Endothelial cell of umbilical vein (primary cell): ENCODE measurements around the gene RNF126. TPM values are rescaled to one million over a fixed set of nuclear protein-coding genes. Genes with fewer than 3 reads are reported as not detected.

Experiments used
- BruUV-seq: library from RNA; stranded (reverse); fragments of 400-500 nt; replicated peaks from 2 replicates; lab custom pipeline; 2021; lab: Mats Ljungman, UMichigan
- CTCF ChIA-PET: fragments of 300-600, 350-600 bp; sonication (Branson Sonifier 250); formaldehyde crosslinking; loops from one replicate; lab custom pipeline; 2021; ENCODE audit warnings: antibody characterized with exemption, inconsistent platforms; lab: Charles Lee
- POLR2A ChIA-PET: fragments of 300-600, 350-600 bp; sonication (Branson Sonifier 250); formaldehyde crosslinking; loops from one replicate; lab custom pipeline; 2021; ENCODE audit warnings: antibody characterized with exemption, inconsistent platforms; lab: Charles Lee
- DNase-seq: peaks from one replicate; pipeline ENCODE4 v3.0.0-alpha.2; 2011; ENCODE audit warnings: low read depth, low spot score
- FAIRE-seq: peaks from 2 replicates; lab custom pipeline; 2011; peaks lifted over from hg19 to GRCh38; lab: Jason Lieb, UNC
- H2AFZ ChIP-seq: 2 replicates; pipeline ENCODE4 v1.6.0; 2012; ENCODE audit warnings: low read depth, low read length, control low read depth, inconsistent platforms
- H3K27ac ChIP-seq: 2 replicates; pipeline ENCODE4 v1.5.1; 2011; ENCODE audit warnings: low read depth, mild to moderate bottlenecking, control low read depth, low read length, moderate library complexity; ENCODE audit not compliant: insufficient read depth
- H3K27me3 ChIP-seq, 2 experiments: 2 replicates each; pipeline versions ENCODE4 v1.6.0 to v1.6.1; 2011; ENCODE audit warnings: low read length in 2 of 2, mixed read lengths in 1 of 2; ENCODE audit not compliant: control insufficient read depth in 2 of 2, insufficient read depth in 2 of 2
- H3K36me3 ChIP-seq, 2 experiments: 2 replicates in 1 of 2; 3 replicates in 1 of 2; pipeline ENCODE4 v1.5.1; 2011; ENCODE audit warnings: low read length in 2 of 2, mild to moderate bottlenecking in 1 of 2, moderate library complexity in 1 of 2; ENCODE audit not compliant: control insufficient read depth in 2 of 2, insufficient read depth in 2 of 2; ENCODE audit errors: extremely low read depth in 1 of 2
- H3K4me1 ChIP-seq: 3 replicates; pipeline ENCODE4 v1.5.1; 2011; ENCODE audit warnings: mild to moderate bottlenecking, low read length; ENCODE audit not compliant: control insufficient read depth, insufficient read depth; ENCODE audit errors: extremely low read depth
- H3K4me2 ChIP-seq: 2 replicates; pipeline ENCODE4 v1.6.1; 2011; ENCODE audit warnings: low read length, control low read depth, mixed read lengths; ENCODE audit not compliant: insufficient read depth
- H3K4me3 ChIP-seq, 3 experiments: fragments of 200-600 bp in 1 of 3; sonication (generic), shearing (Covaris generic) in 1 of 3; replicated peaks in 1 of 3; 2 replicates each; pipeline ENCODE4 v1.5.1; 2011 to 2016; ENCODE audit warnings: control low read depth in 3 of 3, low read length in 3 of 3, mild to moderate bottlenecking in 2 of 3, inconsistent platforms in 1 of 3, low read depth in 1 of 3, moderate library complexity in 1 of 3; ENCODE audit not compliant: insufficient read depth in 1 of 3
- H3K79me2 ChIP-seq: 2 replicates; pipeline ENCODE4 v1.6.0; 2012; ENCODE audit warnings: low read length, inconsistent platforms; ENCODE audit not compliant: control insufficient read depth, insufficient read depth
- H3K9ac ChIP-seq: replicated peaks from 2 replicates; pipeline ENCODE3; 2011; ENCODE audit warnings: low read length, control low read depth; ENCODE audit not compliant: insufficient read depth; ENCODE audit errors: extremely low read depth
- H3K9me1 ChIP-seq: replicated peaks from 3 replicates; pipeline ENCODE4 v1.6.0; 2011; ENCODE audit warnings: mild to moderate bottlenecking, low read length; ENCODE audit not compliant: control insufficient read depth, insufficient read depth; ENCODE audit errors: extremely low read depth
- H3K9me3 ChIP-seq: replicated peaks from 2 replicates; pipeline ENCODE4 v1.5.1; 2012; ENCODE audit warnings: low read length, inconsistent platforms; ENCODE audit not compliant: control insufficient read depth, insufficient read depth
- H4K20me1 ChIP-seq: replicated peaks from 2 replicates; pipeline ENCODE3; 2011; ENCODE audit warnings: mild to moderate bottlenecking, low read length; ENCODE audit not compliant: control insufficient read depth, insufficient read depth; ENCODE audit errors: extremely low read depth
- CTCF ChIP-seq, 2 donors: IDR thresholded peaks; 1 replicate in 1 of 2; 2 replicates in 1 of 2; pipeline ENCODE4 v1.5.1; 2011; ENCODE audit warnings: low read length in 2 of 2, mild to moderate bottlenecking in 2 of 2, moderate library complexity in 2 of 2, control low read depth in 1 of 2, inconsistent platforms in 1 of 2, low read depth in 1 of 2; ENCODE audit not compliant: insufficient read depth in 1 of 2; ENCODE audit errors: extremely low read depth in 1 of 2
- EZH2 ChIP-seq: IDR thresholded peaks from 2 replicates; pipeline ENCODE4 v1.6.1; 2012; ENCODE audit warnings: borderline replicate concordance, low read depth, mild to moderate bottlenecking, moderate library complexity, low read length, inconsistent platforms; ENCODE audit not compliant: severe bottlenecking
- FOS ChIP-seq: IDR thresholded peaks from 2 replicates; pipeline ENCODE4 v1.6.1; 2011; ENCODE audit warnings: mild to moderate bottlenecking, low read length, moderate library complexity, borderline replicate concordance; ENCODE audit not compliant: insufficient read depth
- GATA2 ChIP-seq: IDR thresholded peaks from 2 replicates; pipeline ENCODE4 v1.7.0; 2011; ENCODE audit warnings: low read depth, mild to moderate bottlenecking, moderate library complexity, mixed read lengths, low read length; ENCODE audit not compliant: insufficient read length, insufficient read depth
- JUN ChIP-seq: IDR thresholded peaks from 2 replicates; pipeline ENCODE4 v1.6.1; 2011; ENCODE audit warnings: borderline replicate concordance, low read depth; ENCODE audit not compliant: insufficient read length, insufficient read depth
- MAX ChIP-seq: IDR thresholded peaks from 2 replicates; pipeline ENCODE4 v1.6.1; 2011; ENCODE audit not compliant: insufficient read depth, insufficient read length
- MYC ChIP-seq: IDR thresholded peaks from one replicate; pipeline ENCODE4 v1.6.1; 2011; ENCODE audit warnings: mild to moderate bottlenecking, low read depth, low read length
- POLR2A ChIP-seq: IDR thresholded peaks from 2 replicates; pipeline ENCODE4 v1.6.1; 2012; ENCODE audit warnings: low read depth, mild to moderate bottlenecking, control low read depth, low read length
- POLR2AphosphoS5 ChIP-seq: IDR thresholded peaks from 2 replicates; pipeline ENCODE4 v1.6.1; 2012; ENCODE audit warnings: low read depth, mild to moderate bottlenecking, control low read depth, low read length, moderate library complexity; ENCODE audit not compliant: insufficient read depth
- dilution Hi-C: fragments of 300-500 bp; cut with MboI; formaldehyde crosslinking; loops from one replicate; pipeline ENCODE4 v1.15.0; 2019; ENCODE audit warnings: low sequenced_read_pairs; ENCODE audit not compliant: extremely low pct_ligation_motif_present
- intact Hi-C: fragments of 100-400 bp; cut with micrococcal nuclease; formaldehyde crosslinking; loops from one replicate; pipeline ENCODE4 v1.10.0; 2022
- polyA plus RNA-seq, 4 experiments: library from polyadenylated mRNA; depleted of rRNA in 3 of 4; stranded (reverse) in 3 of 4; unstranded in 1 of 4; fragments of >200 nt; gene quantifications; 2 replicates each; pipeline versions ENCODE4 v1.2.1 to v1.2.3, GENCODE V29; 2011 to 2012; ENCODE audit warnings: missing spikeins in 1 of 4
- total RNA-seq: library from RNA; stranded (reverse); gene quantifications from 2 replicates; pipeline ENCODE4 v1.2.3, GENCODE V29; 2021

The RNF126 gene
- total and polyA plus RNA-seq, 2 donors (not counting 3 experiments of a cell fraction or from before 2014, with no cell fraction given): 19.2 to 61.3 TPM

GRCh38 chr19:646779-647565, 16.0 kb downstream of the RNF126 start:
- H3K9me1 ChIP-seq: no peaks in the 10 kb centered on the region
- H3K27ac ChIP-seq: no peak overlapping the region
- CTCF ChIA-PET: no interaction called here
- peaks cover under 1% of the 10 kb centered on the region for H3K79me2 ChIP-seq
- H3K36me3 ChIP-seq: peaks cover 8 to 20% of the 10 kb centered on the region in 2 experiments
- H3K4me1 ChIP-seq: no peaks in the 10 kb centered on the region
- no peak for DNase-seq
- intact Hi-C loops: no loop called here
- H3K4me2 ChIP-seq: no peak overlapping the region
- FAIRE-seq: no peak
- dilution Hi-C loops: no loop called here
- no peak overlapping the region for H3K9ac ChIP-seq
- no peaks in the 10 kb centered on the region for H4K20me1 ChIP-seq
- BruUV-seq: no TSS peak
- H3K9me3 ChIP-seq: no peaks in the 10 kb centered on the region
- no peak for TF ChIP-seq FOS
- no peak for TF ChIP-seq MAX
- no peak for TF ChIP-seq GATA2
- TF ChIP-seq CTCF (IDR thresholded peaks at IDR 0.05; ENCODE audit: extremely low read depth in 1 of 2, insufficient read depth in 1 of 2, low read depth in 1 of 2, low read length in 2 of 2): no peak
- TF ChIP-seq POLR2AphosphoS5: no peak
- no peak for TF ChIP-seq MYC
- no peak for TF ChIP-seq EZH2
- TF ChIP-seq POLR2A: no peak
- TF ChIP-seq JUN: no peak
- no peak overlapping the region for H3K4me3 ChIP-seq
- H3K27me3 ChIP-seq: no peaks in the 10 kb centered on the region
- no peak overlapping the region for H2AFZ ChIP-seq
- POLR2A ChIA-PET: no interaction called here
